Endodermal cell (in vitro differentiated cells): ENCODE data around the gene DBNL. TPM values are rescaled to one million over a fixed set of nuclear protein-coding genes. Genes with fewer than 3 reads are reported as not detected.

ENCODE experiments used
- DNase-seq: peaks from one replicate; pipeline ENCODE4 v3.0.0-alpha.2; 2017
- H3K27ac ChIP-seq: 2 replicates; pipeline ENCODE4 v1.5.1; 2013; ENCODE audit warnings: mild to moderate bottlenecking, low read depth, low read length, moderate library complexity
- H3K27me3 ChIP-seq: 2 replicates; pipeline ENCODE4 v1.6.1; 2013; ENCODE audit warnings: mild to moderate bottlenecking, low read length, moderate library complexity; ENCODE audit not compliant: insufficient read depth, control insufficient read depth, poor library complexity, severe bottlenecking
- H3K36me3 ChIP-seq: 2 replicates; pipeline ENCODE4 v1.7.0; 2013; ENCODE audit warnings: mild to moderate bottlenecking, low read length, moderate library complexity; ENCODE audit not compliant: control insufficient read depth, insufficient read depth
- H3K4me1 ChIP-seq: one replicate; pipeline ENCODE4 v1.7.0; 2013; ENCODE audit warnings: low read length; ENCODE audit not compliant: control insufficient read depth, insufficient read depth
- H3K4me3 ChIP-seq: 2 replicates; pipeline ENCODE4 v1.5.1; 2013; ENCODE audit warnings: mild to moderate bottlenecking, low read length, moderate library complexity
- H3K9ac ChIP-seq: 2 replicates; pipeline ENCODE4 v1.6.1; 2013; ENCODE audit warnings: mild to moderate bottlenecking, low read length, moderate library complexity; ENCODE audit not compliant: poor library complexity, severe bottlenecking; ENCODE audit errors: extremely low read depth
- H3K9me3 ChIP-seq: 2 replicates; pipeline ENCODE4 v1.6.1; 2013; ENCODE audit warnings: mild to moderate bottlenecking, low read length, moderate library complexity; ENCODE audit not compliant: control insufficient read depth
- H3K27ac Mint-ChIP-seq: 2 replicates; pipeline ENCODE4 v1.8.0; 2020; ENCODE audit warnings: mixed read lengths
- H3K27me3 Mint-ChIP-seq: 2 replicates; pipeline ENCODE4 v1.8.0; 2021; ENCODE audit warnings: mild to moderate bottlenecking, mixed read lengths; ENCODE audit not compliant: insufficient read depth
- H3K36me3 Mint-ChIP-seq: 2 replicates; pipeline ENCODE4 v1.8.0; 2020; ENCODE audit warnings: low read depth, mixed read lengths
- H3K4me1 Mint-ChIP-seq: 2 replicates; pipeline ENCODE4 v1.8.0; 2020; ENCODE audit warnings: mixed read lengths
- H3K4me3 Mint-ChIP-seq: 2 replicates; pipeline ENCODE4 v1.8.0; 2020; ENCODE audit warnings: mild to moderate bottlenecking, moderate library complexity, mixed read lengths
- H3K9me3 Mint-ChIP-seq: 2 replicates; pipeline ENCODE4 v1.8.0; 2020; ENCODE audit warnings: mild to moderate bottlenecking, mixed read lengths
- CTCF ChIP-seq: fragments of 200-600 bp; sonication (generic); conservative IDR thresholded peaks from 2 replicates; pipeline ENCODE4 v1.5.0; 2021; ENCODE audit warnings: antibody characterized with exemption, mild to moderate bottlenecking
- WGBS, 2 experiments: methylation state at CpG; one replicate each; pipeline versions ENCODE4 v1.1.5 to v1.1.7; 2013; ENCODE audit warnings: missing lambda C conversion rate in 2 of 2, mixed read lengths in 1 of 2; ENCODE audit not compliant: insufficient coverage in 1 of 2, insufficient read length in 1 of 2; 5-methylcytosine and 5-hydroxymethylcytosine counted together
- total RNA-seq, 2 donors: library from RNA; stranded (reverse); fragmentation: NEBNext Ultra II Directional in 1 of 2; extraction: Animal tissue kit (Norgen Biotek cat#: 25700) in 1 of 2; gene quantifications; 2 replicates in 1 of 2; 3 replicates in 1 of 2; pipeline ENCODE4 v1.2.1, GENCODE V29; 2021

The DBNL gene
- total RNA-seq, 2 donors from 2014 or later = 47.0 to 50.9 TPM

- H3K9me3 ChIP-seq = no peaks in the 10 kb centered on the region
- Mint-ChIP-seq H3K27me3 (no peaks in the 10 kb centered on the region), H3K27ac (no peak overlapping the region), H3K36me3 (peaks cover 30% of the 10 kb centered on the region), H3K4me3 (no peak overlapping the region), H3K4me1 (peaks cover 14% of the 10 kb centered on the region), H3K9me3 (no peaks in the 10 kb centered on the region)
- no peaks in the 10 kb centered on the region for H3K27me3 ChIP-seq
- no peak overlapping the region for H3K9ac ChIP-seq
- 83 to 90% methylated on average over 4 to 7 of the region's 7 CpGs for WGBS, 2 experiments
- TF ChIP-seq CTCF = no peak
- H3K4me1 ChIP-seq = no peaks in the 10 kb centered on the region
- H3K27ac ChIP-seq = no peak overlapping the region
- no peak overlapping the region for H3K4me3 ChIP-seq
- peaks cover 55% of the 10 kb centered on the region for H3K36me3 ChIP-seq
- DNase-seq = peak; percentile 15
Measured at GRCh38 chr7:44048031-44048795, 3.7 kb downstream of the DBNL start.

GRCh38 chr7:44050121-44050914 lies 5.8 kb downstream of the DBNL start:
- Histone ChIP-seq H3K27me3 (no peaks in the 10 kb centered on the region), H3K9ac (no peak overlapping the region), H3K4me1 (no peaks in the 10 kb centered on the region), H3K9me3 (no peaks in the 10 kb centered on the region), H3K27ac (no peak overlapping the region), H3K36me3 (peaks cover 74% of the 10 kb centered on the region), H3K4me3 (no peak overlapping the region)
- Mint-ChIP-seq H3K36me3 (peaks cover 40% of the 10 kb centered on the region), H3K27me3 (no peaks in the 10 kb centered on the region), H3K4me3 (no peak overlapping the region), H3K4me1 (peaks cover 7% of the 10 kb centered on the region), H3K27ac (no peak overlapping the region), H3K9me3 (no peaks in the 10 kb centered on the region)
- TF ChIP-seq CTCF = no peak
- 91 to 95% methylated on average over 9 to 14 of the region's 14 CpGs for WGBS, 2 experiments
- peak; percentile 19 for DNase-seq

DNA sequence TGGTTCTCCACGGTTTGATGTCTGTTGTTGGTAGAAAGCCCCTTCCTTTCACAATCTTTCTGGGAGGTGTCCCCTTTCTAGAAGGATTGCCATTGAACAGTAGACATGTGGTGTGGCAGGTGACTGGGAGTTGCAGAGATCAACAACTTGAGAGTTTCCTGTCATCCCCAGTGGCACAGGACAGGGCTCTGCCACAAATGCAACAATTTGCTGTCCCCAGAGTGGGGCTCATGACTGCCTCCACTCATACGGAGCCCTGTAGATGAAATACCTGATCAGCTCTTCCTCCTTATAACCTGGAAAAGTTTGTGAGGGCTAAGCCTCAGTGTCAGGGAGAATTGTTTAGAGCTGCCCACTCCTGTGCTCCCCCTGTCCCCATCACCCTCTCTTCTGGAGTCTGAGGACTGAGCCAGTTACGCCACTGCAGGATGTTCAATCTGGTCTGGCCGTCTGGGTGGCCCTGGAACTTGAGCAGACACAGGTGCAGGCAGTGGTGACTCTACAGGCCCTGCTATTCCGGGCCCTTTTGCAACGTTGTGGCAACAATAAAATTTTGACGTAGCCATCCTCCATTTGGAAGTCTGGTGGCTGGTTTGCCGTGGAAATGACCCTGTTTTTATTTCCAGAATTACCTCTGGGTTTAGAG lies 6.5 kb downstream of the DBNL start:
- Histone ChIP-seq H3K4me3 (no peak overlapping the region), H3K9me3 (no peaks in the 10 kb centered on the region), H3K27me3 (no peaks in the 10 kb centered on the region), H3K27ac (no peak overlapping the region), H3K4me1 (no peaks in the 10 kb centered on the region), H3K36me3 (peaks cover 82% of the 10 kb centered on the region), H3K9ac (no peak overlapping the region)
- no peaks in the 10 kb centered on the region for H3K27me3 Mint-ChIP-seq
- H3K9me3 Mint-ChIP-seq = no peaks in the 10 kb centered on the region
- no peaks in the 10 kb centered on the region for H3K4me1 Mint-ChIP-seq
- DNase-seq = peak; percentile 11
- no peak overlapping the region for H3K4me3 Mint-ChIP-seq
- H3K27ac Mint-ChIP-seq = no peak overlapping the region
- 81 to 85% methylated on average over 5 to 8 of the region's 8 CpGs for WGBS, 2 experiments
- peaks cover 46% of the 10 kb centered on the region for H3K36me3 Mint-ChIP-seq
- TF ChIP-seq CTCF = no peak
